GM23338 (cell line): Measurements from ENCODE around the gene ANAPC4.

Source experiments
- CREB1 ChIP-seq: fragments of 250-450 bp; sonication (Bioruptor Pico); IDR thresholded peaks from 2 replicates; pipeline ENCODE4 v1.5.0; 2020; ENCODE audit warnings: low read depth, mild to moderate bottlenecking, moderate library complexity
- CTCF ChIP-seq, 2 experiments: fragments of 200-600 bp in 1 of 2; sonication (generic) in 1 of 2; conservative IDR thresholded peaks; 2 replicates each; pipeline versions ENCODE4 v1.5.1 to v1.6.1; 2016 to 2017; ENCODE audit warnings: antibody characterized with exemption in 2 of 2, low read depth in 2 of 2, mild to moderate bottlenecking in 2 of 2, moderate library complexity in 1 of 2
- ETS1 ChIP-seq: IDR thresholded peaks from 2 replicates; pipeline ENCODE4 v1.6.1; 2016; ENCODE audit warnings: antibody characterized with exemption
- EZH2 ChIP-seq: fragments of 200-600 bp; sonication (generic); IDR thresholded peaks from one replicate; pipeline ENCODE4 v1.8.0; 2017; ENCODE audit warnings: antibody characterized with exemption, mild to moderate bottlenecking, low read depth; ENCODE audit not compliant: unreplicated experiment
- EZH2phosphoT487 ChIP-seq: fragments of 200-600 bp; sonication (generic); IDR thresholded peaks from one replicate; pipeline ENCODE4 v1.8.1; 2018; ENCODE audit warnings: antibody characterized with exemption; ENCODE audit not compliant: unreplicated experiment
- JUNB ChIP-seq: IDR thresholded peaks from one replicate; pipeline ENCODE4 v1.6.1; 2016; ENCODE audit warnings: antibody characterized with exemption; ENCODE audit not compliant: unreplicated experiment
- NANOG ChIP-seq: IDR thresholded peaks from 2 replicates; pipeline ENCODE4 v1.6.1; 2016; ENCODE audit warnings: antibody characterized with exemption, borderline replicate concordance
- POLR2AphosphoS5 ChIP-seq: IDR thresholded peaks from 2 replicates; pipeline ENCODE4 v1.6.1; 2016; ENCODE audit warnings: antibody characterized with exemption, low read depth
- REST ChIP-seq: IDR thresholded peaks from one replicate; pipeline ENCODE4 v1.6.1; 2018; ENCODE audit warnings: antibody characterized with exemption; ENCODE audit not compliant: unreplicated experiment
- STAT1 ChIP-seq: IDR thresholded peaks from one replicate; pipeline ENCODE4 v1.6.1; 2016; ENCODE audit warnings: antibody characterized with exemption; ENCODE audit not compliant: unreplicated experiment
- ZNF114 ChIP-seq: fragments of 250-450 bp; sonication (Bioruptor Pico); IDR thresholded peaks from 2 replicates; pipeline ENCODE4 v1.5.0; 2020; ENCODE audit warnings: mild to moderate bottlenecking, moderate library complexity
- ZNF462 ChIP-seq: fragments of 250-450 bp; sonication (Bioruptor Pico); IDR thresholded peaks from 2 replicates; pipeline ENCODE4 v1.5.0; 2020; ENCODE audit warnings: mild to moderate bottlenecking, moderate library complexity

GRCh38 chr4:25358515-25359275, 18.4 kb upstream of the ANAPC4 start:
- no peak for TF ChIP-seq CTCF (conservative IDR thresholded peaks at IDR 0.05; ENCODE audit: low read depth in 2 of 2)
- TF ChIP-seq JUNB = no peak
- TF ChIP-seq EZH2 = no peak
- no peak for TF ChIP-seq POLR2AphosphoS5
- TF ChIP-seq ETS1 = no peak
- TF ChIP-seq EZH2phosphoT487 = no peak
- no peak for TF ChIP-seq ZNF114
- no peak for TF ChIP-seq ZNF462 (CRISPR knock-in tag)
- no peak for TF ChIP-seq REST
- TF ChIP-seq CREB1 (CRISPR knock-in tag) = no peak
- no peak for TF ChIP-seq STAT1
- TF ChIP-seq NANOG = no peak
